Activated T-cell treated with anti-CD3 and anti-CD28 coated beads, Interleukin-2, amount 50 U/mL, for 1 hour (primary cell): Measurements from ENCODE around the gene FERMT1.
"Not testable (repeated sequence)": the region's sequence is repeated elsewhere in the genome, so short reads cannot be mapped to it uniquely, and the experiment has no call there.

Experiments used
- DNase-seq: peaks from one replicate; pipeline ENCODE4 v3.0.0-alpha.2; 2020

Gene FERMT1

GRCh38 chr20:6036213-6036612 is 86.6 kb downstream of the FERMT1 start:
- DNase-seq: no peak

- no peak for DNase-seq
Observed at GRCh38 chr20:6034134-6034969, 88.5 kb downstream of the FERMT1 start.

GRCh38 chr20:6032907-6033306 is 89.9 kb downstream of the FERMT1 start:
- not testable (repeated sequence) for DNase-seq

DNA sequence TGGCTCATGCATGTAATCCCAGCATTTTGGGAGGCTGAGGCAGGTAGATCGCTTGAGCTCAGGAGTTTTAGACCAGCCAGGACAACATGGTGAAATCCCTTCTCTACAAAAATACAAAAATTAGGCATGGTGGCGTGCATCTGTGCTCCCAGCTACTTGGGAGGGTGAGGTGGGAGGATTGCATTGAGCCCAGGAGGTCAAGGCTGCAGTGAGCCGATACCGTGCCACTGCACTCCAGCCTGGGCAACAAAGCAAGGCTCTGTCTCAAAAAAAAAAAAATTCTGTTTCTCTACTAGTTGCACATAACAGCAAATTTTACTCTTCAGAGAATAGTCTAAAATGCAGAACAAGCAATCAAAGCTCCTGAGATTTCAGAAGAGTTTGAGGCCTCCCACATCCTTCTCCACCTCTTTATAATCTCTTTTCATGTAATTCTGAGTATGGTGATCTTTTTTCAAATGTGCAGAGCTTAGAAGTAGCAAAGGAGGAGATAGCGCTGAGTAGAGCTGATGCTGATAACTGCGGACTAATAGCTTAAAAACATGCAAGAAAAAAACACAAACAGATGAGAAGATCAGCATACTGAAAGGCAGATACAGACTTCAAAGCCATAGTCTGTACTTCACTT is 92.3 kb downstream of the FERMT1 start:
- no peak for DNase-seq

GRCh38 chr20:6029538-6029937 is 93.3 kb downstream of the FERMT1 start:
- DNase-seq: no peak

DNA sequence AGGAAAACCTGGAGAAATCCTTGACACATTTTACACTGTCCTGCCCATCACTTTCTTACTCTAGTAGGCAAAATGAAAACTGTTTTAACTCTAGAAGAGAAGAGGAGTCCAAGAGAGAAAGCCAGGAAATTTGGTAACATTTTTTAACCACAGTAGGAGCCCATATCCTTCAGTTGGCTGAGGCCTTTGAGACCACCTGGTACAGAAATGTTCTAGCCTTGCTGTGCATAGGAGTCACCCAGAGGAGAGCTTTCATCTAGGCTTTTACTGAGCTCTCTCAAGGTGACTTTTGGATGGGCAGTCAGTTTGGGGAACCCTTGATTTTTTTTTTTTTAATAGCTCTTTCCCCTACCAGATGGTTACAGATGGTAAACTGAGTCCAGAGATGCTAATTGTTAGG is 94.0 kb downstream of the FERMT1 start:
- no peak for DNase-seq

DNA sequence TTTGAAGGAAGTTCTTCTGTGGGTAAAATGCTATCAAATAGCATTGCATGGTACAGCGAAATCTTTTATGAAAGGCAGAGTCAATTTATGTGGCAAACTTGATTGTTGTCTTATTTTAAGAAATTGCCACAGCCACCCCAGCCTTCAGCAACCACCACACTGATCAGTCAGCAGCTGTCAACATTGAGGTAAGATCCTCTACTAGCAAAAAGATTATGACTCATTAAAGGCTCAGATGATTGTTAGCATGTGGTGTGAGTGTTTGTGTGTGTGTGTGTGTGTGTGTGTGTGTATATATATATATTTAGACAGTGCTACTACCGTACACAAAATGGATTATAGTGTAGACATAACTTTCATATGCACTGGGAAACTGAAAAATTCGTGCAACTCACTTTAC is 96.8 kb downstream of the FERMT1 start:
- no peak for DNase-seq
